ENCODE measurements around the gene SLC46A2.

- TF ChIP-seq, protein P1, sequence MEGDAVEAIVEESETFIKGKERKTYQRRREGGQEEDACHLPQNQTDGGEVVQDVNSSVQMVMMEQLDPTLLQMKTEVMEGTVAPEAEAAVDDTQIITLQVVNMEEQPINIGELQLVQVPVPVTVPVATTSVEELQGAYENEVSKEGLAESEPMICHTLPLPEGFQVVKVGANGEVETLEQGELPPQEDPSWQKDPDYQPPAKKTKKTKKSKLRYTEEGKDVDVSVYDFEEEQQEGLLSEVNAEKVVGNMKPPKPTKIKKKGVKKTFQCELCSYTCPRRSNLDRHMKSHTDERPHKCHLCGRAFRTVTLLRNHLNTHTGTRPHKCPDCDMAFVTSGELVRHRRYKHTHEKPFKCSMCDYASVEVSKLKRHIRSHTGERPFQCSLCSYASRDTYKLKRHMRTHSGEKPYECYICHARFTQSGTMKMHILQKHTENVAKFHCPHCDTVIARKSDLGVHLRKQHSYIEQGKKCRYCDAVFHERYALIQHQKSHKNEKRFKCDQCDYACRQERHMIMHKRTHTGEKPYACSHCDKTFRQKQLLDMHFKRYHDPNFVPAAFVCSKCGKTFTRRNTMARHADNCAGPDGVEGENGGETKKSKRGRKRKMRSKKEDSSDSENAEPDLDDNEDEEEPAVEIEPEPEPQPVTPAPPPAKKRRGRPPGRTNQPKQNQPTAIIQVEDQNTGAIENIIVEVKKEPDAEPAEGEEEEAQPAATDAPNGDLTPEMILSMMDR (IDR thresholded peaks at IDR 0.05) = no peak
- no peak for TF ChIP-seq EP300 (IDR thresholded peaks at IDR 0.05)
- no peak for TF ChIP-seq POLR2A (IDR thresholded peaks at IDR 0.05)
These were observed 32.7 kb downstream of the SLC46A2 start for GRCh38 chr9:112858005-112858404.

Measured in suprapubic skin (tissue), 3 donors.